Brain microvascular endothelial cell (primary cell): ENCODE measurements around the gene ZNF566.

ENCODE experiments used
- DNase-seq: peaks from one replicate; pipeline ENCODE4 v3.0.0-alpha.2; 2020
- H3K27ac ChIP-seq: fragments of 250-450 bp; sonication (Bioruptor Pico); 2 replicates; pipeline ENCODE4 v1.5.1; 2020; ENCODE audit warnings: mild to moderate bottlenecking, moderate library complexity
- H3K27me3 ChIP-seq: fragments of 250-450 bp; sonication (Bioruptor Pico); replicated peaks from 2 replicates; pipeline ENCODE4 v1.5.1; 2020; ENCODE audit warnings: mild to moderate bottlenecking
- H3K36me3 ChIP-seq: fragments of 250-450 bp; sonication (Bioruptor Pico); replicated peaks from 2 replicates; pipeline ENCODE4 v1.5.1; 2020; ENCODE audit warnings: mild to moderate bottlenecking
- H3K4me3 ChIP-seq: 2 replicates; pipeline ENCODE4 v1.5.1; 2011; ENCODE audit warnings: low read depth, mild to moderate bottlenecking, control low read depth, low read length, moderate library complexity
- CTCF ChIP-seq: IDR thresholded peaks from 2 replicates; pipeline ENCODE4 v1.5.1; 2011; ENCODE audit warnings: low read depth, mild to moderate bottlenecking, moderate library complexity, low read length, control low read depth, inconsistent platforms; ENCODE audit errors: missing control alignments
- in situ Hi-C: cut with HindIII; loops from 2 replicates; pipeline ENCODE4 v1.10.0; 2017; ENCODE audit warnings: low sequenced_read_pairs, low pct_ligation_motif_present

ZNF566 gene

GRCh38 chr19:36417752-36418286 is 71.5 kb downstream of the ZNF566 start:
- no peak for DNase-seq
- in situ Hi-C loops: no loop called here
- no peak for TF ChIP-seq CTCF
- Histone ChIP-seq H3K27me3 (no peaks in the 10 kb centered on the region), H3K27ac (peak overlapping the region; percentile 86), H3K4me3 (peak overlapping the region; percentile 77), H3K36me3 (no peaks in the 10 kb centered on the region)

GRCh38 chr19:36409841-36410240 is 79.5 kb downstream of the ZNF566 start:
- no peak for TF ChIP-seq CTCF
- Histone ChIP-seq H3K27me3 (no peaks in the 10 kb centered on the region), H3K36me3 (peaks cover 24% of the 10 kb centered on the region), H3K27ac (no peak overlapping the region), H3K4me3 (no peak overlapping the region)
- peak; percentile 37 for DNase-seq
- in situ Hi-C loops: no loop called here

- no peak for DNase-seq
- TF ChIP-seq CTCF: no peak
- H3K36me3 ChIP-seq: peaks cover 35% of the 10 kb centered on the region
- no peaks in the 10 kb centered on the region for H3K27me3 ChIP-seq
- H3K4me3 ChIP-seq: no peak overlapping the region
- no peak overlapping the region for H3K27ac ChIP-seq
- in situ Hi-C loops: no loop called here
Measured at GRCh38 chr19:36408101-36408500, 81.3 kb downstream of the ZNF566 start.

GRCh38 chr19:36404498-36404897 is 84.9 kb downstream of the ZNF566 start:
- in situ Hi-C loops: no loop called here
- TF ChIP-seq CTCF: no peak
- H3K27ac ChIP-seq: no peak overlapping the region
- no peaks in the 10 kb centered on the region for H3K27me3 ChIP-seq
- no peak for DNase-seq
- no peak overlapping the region for H3K4me3 ChIP-seq
- peaks cover 43% of the 10 kb centered on the region for H3K36me3 ChIP-seq

- H3K36me3 ChIP-seq: peaks cover 27% of the 10 kb centered on the region
- no peak overlapping the region for H3K4me3 ChIP-seq
- H3K27me3 ChIP-seq: no peaks in the 10 kb centered on the region
- no peak for DNase-seq
- no peak overlapping the region for H3K27ac ChIP-seq
- in situ Hi-C loops: no loop called here
- TF ChIP-seq CTCF: no peak
Measured at GRCh38 chr19:36401475-36401874, 87.9 kb downstream of the ZNF566 start.

- no peak for DNase-seq
- no peak overlapping the region for H3K27ac ChIP-seq
- H3K36me3 ChIP-seq: peaks cover 24% of the 10 kb centered on the region
- in situ Hi-C loops: no loop called here
- H3K27me3 ChIP-seq: no peaks in the 10 kb centered on the region
- no peak for TF ChIP-seq CTCF
- H3K4me3 ChIP-seq: no peak overlapping the region
Measured at GRCh38 chr19:36398571-36398970, 90.8 kb downstream of the ZNF566 start.
